ENCODE measurements around the gene VPS8.

The VPS8 gene

GRCh38 chr3:184811663-184811998, 335 bp upstream of the VPS8 start:
- no peak for TF ChIP-seq YY1 (IDR thresholded peaks at IDR 0.05; ENCODE audit: low read depth)
- TF ChIP-seq CEBPB (IDR thresholded peaks at IDR 0.05): no peak
- TF ChIP-seq ZBTB7A (IDR thresholded peaks at IDR 0.05; ENCODE audit: low read depth): no peak
- TF ChIP-seq FOXM1 (IDR thresholded peaks at IDR 0.05; ENCODE audit: borderline replicate concordance, low read depth): no peak
- no peak for TF ChIP-seq TCF12 (IDR thresholded peaks at IDR 0.05; ENCODE audit: low read depth)
- TF ChIP-seq REST (IDR thresholded peaks at IDR 0.05; ENCODE audit: low read depth): no peak
- TF ChIP-seq EGR1 (IDR thresholded peaks at IDR 0.05): no peak
- no peak for TF ChIP-seq USF1 (IDR thresholded peaks at IDR 0.05)

- no peak for TF ChIP-seq CEBPB (IDR thresholded peaks at IDR 0.05)
- peak; percentile 54 for TF ChIP-seq MAX (IDR thresholded peaks at IDR 0.05)
These were observed 686 bp downstream of the VPS8 start for GRCh38 chr3:184812662-184813042.

- TF ChIP-seq TEAD4 (IDR thresholded peaks at IDR 0.05): no peak
- TF ChIP-seq FOXM1 (IDR thresholded peaks at IDR 0.05; ENCODE audit: borderline replicate concordance, low read depth): no peak
- TF ChIP-seq CREB1 (IDR thresholded peaks at IDR 0.05; ENCODE audit: low read depth): no peak
- TF ChIP-seq YY1 (IDR thresholded peaks at IDR 0.05; ENCODE audit: low read depth): no peak
- TF ChIP-seq ZBTB7A (IDR thresholded peaks at IDR 0.05; ENCODE audit: low read depth): no peak
- TF ChIP-seq EP300 (IDR thresholded peaks at IDR 0.05; ENCODE audit: borderline replicate concordance): no peak
These were observed 1.4 kb downstream of the VPS8 start for GRCh38 chr3:184813357-184813756.

- no peak for TF ChIP-seq TEAD4 (IDR thresholded peaks at IDR 0.05)
- TF ChIP-seq TAF1 (IDR thresholded peaks at IDR 0.05; ENCODE audit: low read depth): no peak
- no peak for TF ChIP-seq CEBPB (IDR thresholded peaks at IDR 0.05)
- no peak for TF ChIP-seq NFIC (IDR thresholded peaks at IDR 0.05)
- TF ChIP-seq USF1 (IDR thresholded peaks at IDR 0.05): no peak
- no peak for TF ChIP-seq EP300 (IDR thresholded peaks at IDR 0.05; ENCODE audit: borderline replicate concordance)
- no peak for TF ChIP-seq CREB1 (IDR thresholded peaks at IDR 0.05; ENCODE audit: low read depth)
- no peak for TF ChIP-seq TCF12 (IDR thresholded peaks at IDR 0.05; ENCODE audit: low read depth)
These were observed 2.2 kb downstream of the VPS8 start for GRCh38 chr3:184814214-184814613.

- TF ChIP-seq RAD21 (IDR thresholded peaks at IDR 0.05; ENCODE audit: low read depth): no peak
These were observed 3.3 kb downstream of the VPS8 start for GRCh38 chr3:184815046-184815930.

- TF ChIP-seq RAD21 (IDR thresholded peaks at IDR 0.05; ENCODE audit: low read depth) (no peak), TAF1 (IDR thresholded peaks at IDR 0.05; ENCODE audit: low read depth) (no peak), REST (IDR thresholded peaks at IDR 0.05; ENCODE audit: low read depth) (no peak), MAX (IDR thresholded peaks at IDR 0.05) (no peak), USF1 (IDR thresholded peaks at IDR 0.05) (no peak), CEBPB (IDR thresholded peaks at IDR 0.05) (no peak), NFIC (IDR thresholded peaks at IDR 0.05) (no peak), FOXM1 (IDR thresholded peaks at IDR 0.05; ENCODE audit: borderline replicate concordance, low read depth) (no peak), ZBTB7A (IDR thresholded peaks at IDR 0.05; ENCODE audit: low read depth) (no peak), TCF12 (IDR thresholded peaks at IDR 0.05; ENCODE audit: low read depth) (no peak), TEAD4 (IDR thresholded peaks at IDR 0.05) (no peak), CREB1 (IDR thresholded peaks at IDR 0.05; ENCODE audit: low read depth) (no peak), YY1 (IDR thresholded peaks at IDR 0.05; ENCODE audit: low read depth) (no peak), EP300 (IDR thresholded peaks at IDR 0.05; ENCODE audit: borderline replicate concordance) (no peak)
These were observed 4.6 kb downstream of the VPS8 start for GRCh38 chr3:184816614-184817013.
